H9 (cell line): Measurements from ENCODE around the gene UNK. TPM values are rescaled to one million over a fixed set of nuclear protein-coding genes. Genes with fewer than 3 reads are reported as not detected.
A peak's percentile ranks its signal among the peaks of the same experiment; 100 is the strongest.

ENCODE experiments used
- DNase-seq: peaks from one replicate; pipeline ENCODE4 v3.0.0-alpha.2; 2017
- H2AFZ ChIP-seq: one replicate; pipeline ENCODE4 v1.6.1; 2013; ENCODE audit warnings: mild to moderate bottlenecking, low read length, control low read depth, moderate library complexity
- H2AK5ac ChIP-seq: 2 replicates; pipeline ENCODE4 v1.6.1; 2013; ENCODE audit warnings: low read length, control low read depth, mixed read lengths; ENCODE audit not compliant: insufficient read length
- H2BK120ac ChIP-seq: one replicate; pipeline ENCODE4 v1.6.1; 2013; ENCODE audit warnings: low read depth, mild to moderate bottlenecking, low read length, control low read depth, inconsistent platforms; ENCODE audit not compliant: poor library complexity, severe bottlenecking
- H2BK12ac ChIP-seq: 2 replicates; pipeline ENCODE4 v1.6.1; 2013; ENCODE audit warnings: low read length, control low read depth, mixed read lengths, low read depth; ENCODE audit not compliant: insufficient read length
- H2BK15ac ChIP-seq: 2 replicates; pipeline ENCODE4 v1.6.1; 2013; ENCODE audit warnings: low read depth, low read length, control low read depth
- H2BK20ac ChIP-seq: one replicate; pipeline ENCODE4 v1.6.1; 2013; ENCODE audit warnings: low read depth, mild to moderate bottlenecking, low read length, control low read depth, inconsistent platforms; ENCODE audit not compliant: poor library complexity, severe bottlenecking
- H2BK5ac ChIP-seq: 2 replicates; pipeline ENCODE4 v1.6.1; 2013; ENCODE audit warnings: low read length, control low read depth, mixed read lengths; ENCODE audit not compliant: insufficient read length
- H3K14ac ChIP-seq: 2 replicates; pipeline ENCODE4 v1.6.1; 2013; ENCODE audit warnings: low read length, control low read depth; ENCODE audit not compliant: insufficient read depth
- H3K18ac ChIP-seq: 2 replicates; pipeline ENCODE4 v1.6.1; 2013; ENCODE audit warnings: low read depth, mild to moderate bottlenecking, mixed read lengths, low read length, control low read depth; ENCODE audit not compliant: insufficient read length
- H3K23ac ChIP-seq: 2 replicates; pipeline ENCODE4 v1.6.1; 2013; ENCODE audit warnings: low read length, control low read depth, mixed read lengths, low read depth; ENCODE audit not compliant: insufficient read length
- H3K23me2 ChIP-seq: 2 replicates; pipeline ENCODE4 v1.6.1; 2013; ENCODE audit warnings: low read depth, mild to moderate bottlenecking, mixed read lengths, low read length, control low read depth; ENCODE audit not compliant: insufficient read length, poor library complexity, severe bottlenecking
- H3K27ac ChIP-seq: 2 replicates; pipeline ENCODE4 v1.5.1; 2013; ENCODE audit warnings: low read length, control low read depth, mixed read lengths, low read depth; ENCODE audit not compliant: insufficient read length
- H3K27me3 ChIP-seq: 2 replicates; pipeline ENCODE4 v1.6.1; 2013; ENCODE audit warnings: low read length, control low read depth, inconsistent platforms; ENCODE audit not compliant: insufficient read depth
- H3K4ac ChIP-seq: 2 replicates; pipeline ENCODE4 v1.6.1; 2013; ENCODE audit warnings: low read depth, mild to moderate bottlenecking, control low read depth, inconsistent platforms, low read length, moderate library complexity
- H3K4me1 ChIP-seq: 2 replicates; pipeline ENCODE4 v1.6.1; 2013; ENCODE audit warnings: low read length, control low read depth, inconsistent platforms; ENCODE audit not compliant: insufficient read depth
- H3K4me2 ChIP-seq: 2 replicates; pipeline ENCODE4 v1.6.1; 2013; ENCODE audit warnings: low read length, control low read depth, mixed read lengths; ENCODE audit not compliant: insufficient read length, insufficient read depth
- H3K56ac ChIP-seq: 2 replicates; pipeline ENCODE4 v1.6.1; 2013; ENCODE audit warnings: low read depth, mild to moderate bottlenecking, mixed read lengths, low read length, control low read depth; ENCODE audit not compliant: insufficient read length
- H3K79me1 ChIP-seq: 2 replicates; pipeline ENCODE4 v1.6.1; 2013; ENCODE audit warnings: low read depth, mild to moderate bottlenecking, moderate library complexity, low read length, control low read depth, inconsistent platforms; ENCODE audit not compliant: insufficient read depth, poor library complexity, severe bottlenecking
- H3K79me2 ChIP-seq: 2 replicates; pipeline ENCODE4 v1.6.1; 2013; ENCODE audit warnings: low read length, control low read depth, inconsistent platforms; ENCODE audit not compliant: insufficient read depth
- H3K9ac ChIP-seq: 2 replicates; pipeline ENCODE4 v1.6.1; 2013; ENCODE audit warnings: low read length, control low read depth, mixed read lengths; ENCODE audit not compliant: insufficient read length; ENCODE audit errors: extremely low read depth
- H3K9me3 ChIP-seq: one replicate; pipeline ENCODE4 v1.6.1; 2013; ENCODE audit warnings: low read depth, low read length, inconsistent platforms; ENCODE audit not compliant: control insufficient read depth
- H3T11ph ChIP-seq: one replicate; pipeline ENCODE4 v1.6.1; 2013; ENCODE audit warnings: mild to moderate bottlenecking, low read length, control low read depth, inconsistent platforms
- H4K20me1 ChIP-seq: one replicate; pipeline ENCODE4 v1.6.1; 2013; ENCODE audit not compliant: control insufficient read depth, insufficient read length, insufficient read depth
- H4K5ac ChIP-seq: 2 replicates; pipeline ENCODE4 v1.6.1; 2013; ENCODE audit warnings: low read depth, mild to moderate bottlenecking, mixed read lengths, low read length, control low read depth; ENCODE audit not compliant: insufficient read length
- H4K8ac ChIP-seq: replicated peaks from 2 replicates; pipeline ENCODE4 v1.6.1; 2013; ENCODE audit warnings: low read length, control low read depth, mixed read lengths, low read depth; ENCODE audit not compliant: insufficient read length
- H4K91ac ChIP-seq: 2 replicates; pipeline ENCODE4 v1.6.1; 2013; ENCODE audit warnings: low read depth, mild to moderate bottlenecking, moderate library complexity, mixed read lengths, low read length, control low read depth; ENCODE audit not compliant: insufficient read length
- H3K27ac Mint-ChIP-seq, 3 experiments: 2 replicates in 2 of 3; 3 replicates in 1 of 3; pipeline ENCODE4 v1.8.0; 2020 to 2021; ENCODE audit warnings: mixed read lengths in 3 of 3, mild to moderate bottlenecking in 1 of 3, moderate library complexity in 1 of 3
- H3K27me3 Mint-ChIP-seq: 2 replicates; pipeline ENCODE4 v1.8.0; 2021; ENCODE audit warnings: low read depth, mild to moderate bottlenecking, moderate library complexity, mixed read lengths
- H3K36me3 Mint-ChIP-seq, 3 experiments: 2 replicates in 2 of 3; 3 replicates in 1 of 3; pipeline ENCODE4 v1.8.0; 2020 to 2021; ENCODE audit warnings: low read depth in 3 of 3, mixed read lengths in 3 of 3; ENCODE audit not compliant: insufficient read depth in 1 of 3
- H3K4me1 Mint-ChIP-seq, 2 experiments: 2 replicates each; pipeline ENCODE4 v1.8.0; 2020; ENCODE audit warnings: mixed read lengths in 2 of 2
- H3K4me3 Mint-ChIP-seq, 2 experiments: 2 replicates in 1 of 2; 3 replicates in 1 of 2; pipeline ENCODE4 v1.8.0; 2020 to 2021; ENCODE audit warnings: mild to moderate bottlenecking in 2 of 2, mixed read lengths in 2 of 2, moderate library complexity in 1 of 2
- H3K9me3 Mint-ChIP-seq, 2 experiments: 2 replicates in 1 of 2; 3 replicates in 1 of 2; pipeline ENCODE4 v1.8.0; 2020; ENCODE audit warnings: mild to moderate bottlenecking in 2 of 2, mixed read lengths in 2 of 2, moderate library complexity in 1 of 2
- CTCF ChIP-seq: fragments of 200-600 bp; sonication (generic); conservative IDR thresholded peaks from 3 replicates; pipeline ENCODE4 v1.8.0; 2021; ENCODE audit warnings: antibody characterized with exemption, mild to moderate bottlenecking
- WGBS: extraction: QIAGEN DNeasy Blood & Tissue Kit; methylation state at CpG from one replicate; pipeline ENCODE4 v1.1.7; 2013; ENCODE audit warnings: missing lambda C conversion rate, low lambda C conversion rate, mixed read lengths; ENCODE audit not compliant: insufficient read length; ENCODE audit errors: extremely low coverage; 5-methylcytosine and 5-hydroxymethylcytosine counted together
- total RNA-seq: library from RNA; stranded (reverse); gene quantifications from 2 replicates; pipeline ENCODE4 v1.2.1, GENCODE V29; 2021

UNK gene
- total RNA-seq, 1 experiment from 2014 or later, result 36.4 TPM

GRCh38 chr17:75771334-75772281 is 13.0 kb upstream of the UNK start:
- H3T11ph ChIP-seq, result no peak overlapping the region
- Mint-ChIP-seq H3K4me3 (peak overlapping the region in 1 of 2 experiments; percentile 9; a peak in 1 of 5 replicates), H3K9me3 (no peaks in the 10 kb centered on the region), H3K4me1 (peaks cover 13 to 23% of the 10 kb centered on the region in 2 experiments), H3K27me3 (peaks cover 2% of the 10 kb centered on the region; the same call in 1 of the 2 replicates), H3K27ac (peak overlapping the region; percentile 9 to 53 (median 34); a peak in 2 of 7 replicates), H3K36me3 (peaks cover 0 to 7% (median 6%) of the 10 kb centered on the region in 3 experiments; a peak in 5 of 7 replicates)
- H2BK15ac ChIP-seq, result no peak overlapping the region
- DNase-seq, result peak; percentile 32
- H3K9me3 ChIP-seq, result no peaks in the 10 kb centered on the region
- no peak overlapping the region for H2AK5ac ChIP-seq
- no peak overlapping the region for H2BK12ac ChIP-seq
- H4K8ac ChIP-seq, result no peak overlapping the region
- no peak for TF ChIP-seq CTCF
- H3K56ac ChIP-seq, result no peak overlapping the region
- H3K18ac ChIP-seq, result no peak overlapping the region
- no peak overlapping the region for H3K4me2 ChIP-seq
- no peaks in the 10 kb centered on the region for H3K27me3 ChIP-seq
- H2BK20ac ChIP-seq, result no peak overlapping the region
- H4K5ac ChIP-seq, result no peak overlapping the region
- no CpG with 5 or more reads among the region's 17 CpGs for WGBS
- no peak overlapping the region for H2BK120ac ChIP-seq
- H3K23ac ChIP-seq, result no peak overlapping the region
- no peaks in the 10 kb centered on the region for H3K4me1 ChIP-seq
- no peaks in the 10 kb centered on the region for H4K20me1 ChIP-seq
- no peak overlapping the region for H3K9ac ChIP-seq
- no peak overlapping the region for H2AFZ ChIP-seq
- no peaks in the 10 kb centered on the region for H3K23me2 ChIP-seq
- no peak overlapping the region for H3K4ac ChIP-seq
- no peaks in the 10 kb centered on the region for H3K79me2 ChIP-seq
- H3K14ac ChIP-seq, result no peak overlapping the region
- no peak overlapping the region for H2BK5ac ChIP-seq
- no peak overlapping the region for H3K27ac ChIP-seq
- no peaks in the 10 kb centered on the region for H3K79me1 ChIP-seq
- H4K91ac ChIP-seq, result no peak overlapping the region
